HG03378 (cell line): Measurements from ENCODE around the gene CDH18.
"Not testable (repeated sequence)": the region's sequence is repeated elsewhere in the genome, so short reads cannot be mapped to it uniquely, and the experiment has no call there.

Source experiments
- ATAC-seq: cut with Tn5 transposase; IDR thresholded peaks from one replicate; pipeline ENCODE4 v1.9.1; 2021; ENCODE audit warnings: mild to moderate bottlenecking, moderate library complexity; ENCODE audit not compliant: unreplicated experiment

CDH18 gene

DNA sequence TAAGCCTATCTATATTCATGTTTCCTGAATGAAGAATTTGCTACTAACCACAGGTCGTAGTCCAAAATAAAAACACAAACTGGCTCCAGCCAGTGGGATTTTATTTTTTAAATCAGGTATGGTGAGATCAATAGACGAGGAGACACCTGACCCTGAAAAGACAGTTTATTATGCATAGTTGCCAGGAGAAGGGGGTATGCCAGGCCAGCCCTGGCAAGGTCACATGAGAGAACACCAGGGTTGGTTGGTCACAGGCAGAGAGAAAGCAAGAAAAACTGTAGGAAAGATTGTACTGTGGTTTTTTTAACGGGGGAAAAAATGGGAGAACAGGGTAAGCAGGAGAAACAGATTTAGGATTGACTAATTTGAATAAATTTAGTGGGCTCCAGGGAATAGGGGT is 125.3 kb downstream of the CDH18 start:
- ATAC-seq: no peak

- no peak for ATAC-seq
These were observed 129.0 kb downstream of the CDH18 start for GRCh38 chr5:19859020-19859419.

DNA sequence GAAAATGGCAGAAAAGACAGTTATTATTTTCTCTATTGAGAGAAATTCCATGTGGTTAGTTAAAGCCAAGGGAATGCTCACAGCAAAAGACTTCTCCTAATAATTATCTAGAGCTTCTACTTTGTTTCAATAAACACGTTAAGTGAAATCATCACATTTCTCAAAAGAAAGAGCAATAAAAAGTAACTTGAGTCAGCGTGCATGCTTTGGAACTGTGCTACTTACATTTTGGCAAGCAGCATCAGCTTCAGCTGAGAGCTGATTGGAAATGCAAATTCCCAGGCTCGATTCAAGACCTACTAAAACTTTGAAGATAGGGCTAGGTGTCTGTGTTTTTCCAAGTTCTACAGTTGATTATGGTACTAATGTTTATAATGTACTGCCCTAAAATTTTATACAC is 132.1 kb downstream of the CDH18 start:
- no peak for ATAC-seq

GRCh38 chr5:19855453-19855852 is 132.5 kb downstream of the CDH18 start:
- ATAC-seq: no peak

GRCh38 chr5:19855031-19855430 is 133.0 kb downstream of the CDH18 start:
- no peak for ATAC-seq

- no peak for ATAC-seq
These were observed 134.3 kb downstream of the CDH18 start for GRCh38 chr5:19853616-19854240.

DNA sequence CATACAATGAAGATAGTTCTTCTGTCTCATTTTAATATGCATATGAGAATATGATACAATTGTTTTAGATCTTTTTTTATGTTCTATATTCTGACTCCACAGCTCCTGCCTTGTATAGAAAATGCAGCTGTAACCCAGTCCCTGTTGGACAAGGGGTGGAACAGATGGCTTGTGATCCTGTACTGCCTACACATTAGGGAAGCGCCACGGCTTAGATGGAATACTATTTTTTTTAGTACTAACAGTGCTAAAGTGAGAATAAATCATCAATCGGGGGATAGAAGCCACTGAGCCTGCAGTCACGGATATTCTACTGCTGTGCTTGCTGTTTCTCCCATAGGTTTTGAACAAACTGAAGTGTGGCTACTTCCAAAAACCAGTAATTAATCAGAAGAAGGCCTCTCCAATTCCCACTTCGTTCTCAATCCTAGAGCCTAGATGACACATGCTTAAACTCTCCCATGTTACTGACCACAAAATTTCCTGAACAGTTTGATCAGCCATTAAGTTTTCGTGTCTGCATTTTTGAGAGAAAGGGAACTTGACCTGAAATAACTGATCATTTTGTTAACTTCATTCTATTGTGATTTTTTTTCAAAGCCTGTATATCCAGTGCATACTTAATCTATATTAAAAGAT is 150.3 kb downstream of the CDH18 start:
- ATAC-seq: no peak

DNA sequence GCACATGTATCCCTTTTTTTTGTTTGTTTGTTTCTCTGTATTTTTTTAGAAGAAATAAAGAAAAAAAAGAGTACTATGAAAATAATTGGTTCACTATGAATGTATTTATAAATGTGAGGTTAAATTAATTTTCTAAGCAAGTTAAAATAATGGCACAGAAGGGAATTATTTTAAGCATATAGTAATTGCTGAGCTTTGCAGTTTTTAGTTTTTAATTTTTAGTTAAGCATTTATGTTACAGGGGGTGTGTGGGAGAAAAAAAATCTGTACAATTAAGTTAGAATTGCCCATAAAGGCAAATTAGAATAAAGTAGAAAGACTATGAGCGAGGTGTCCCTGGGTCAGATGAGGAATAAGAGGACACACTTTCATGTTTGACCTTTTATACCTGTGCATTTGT is 152.6 kb downstream of the CDH18 start:
- no peak for ATAC-seq

DNA sequence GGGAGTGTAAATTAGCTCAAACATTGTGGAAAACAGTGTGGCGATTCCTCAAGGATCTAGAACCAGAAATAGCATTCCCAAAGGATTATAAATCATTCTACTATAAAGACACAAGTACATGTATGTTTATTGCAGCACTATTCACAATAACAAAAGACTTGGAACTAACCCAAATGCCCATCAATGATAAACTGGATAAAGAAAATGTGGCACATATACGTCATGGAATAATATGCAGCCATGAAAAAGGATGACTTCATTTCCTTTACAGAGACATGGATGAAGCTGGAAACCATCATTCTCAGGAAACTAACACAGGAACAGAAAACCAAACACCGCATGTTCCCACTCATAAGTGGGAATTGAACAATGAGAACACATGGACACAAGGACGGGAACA is 175.3 kb downstream of the CDH18 start:
- not testable (repeated sequence) for ATAC-seq

DNA sequence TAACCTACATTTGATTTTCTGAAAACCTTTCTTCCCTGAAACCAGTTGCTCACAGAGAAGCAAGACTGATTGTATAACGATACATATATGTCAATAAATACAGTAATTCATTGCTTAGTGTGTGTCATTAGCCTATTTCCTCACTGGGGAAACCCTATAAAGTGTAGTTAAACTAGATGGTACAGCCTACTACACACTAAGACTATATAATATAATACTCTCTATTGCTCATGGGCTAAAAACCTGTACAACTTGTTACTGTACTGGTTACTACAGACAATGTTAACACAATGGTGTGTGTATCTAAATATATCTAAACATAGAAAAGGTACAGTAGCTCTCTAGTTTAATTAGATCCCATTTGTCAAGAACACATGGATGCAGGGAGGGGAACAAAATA is 181.2 kb downstream of the CDH18 start:
- no peak for ATAC-seq

DNA sequence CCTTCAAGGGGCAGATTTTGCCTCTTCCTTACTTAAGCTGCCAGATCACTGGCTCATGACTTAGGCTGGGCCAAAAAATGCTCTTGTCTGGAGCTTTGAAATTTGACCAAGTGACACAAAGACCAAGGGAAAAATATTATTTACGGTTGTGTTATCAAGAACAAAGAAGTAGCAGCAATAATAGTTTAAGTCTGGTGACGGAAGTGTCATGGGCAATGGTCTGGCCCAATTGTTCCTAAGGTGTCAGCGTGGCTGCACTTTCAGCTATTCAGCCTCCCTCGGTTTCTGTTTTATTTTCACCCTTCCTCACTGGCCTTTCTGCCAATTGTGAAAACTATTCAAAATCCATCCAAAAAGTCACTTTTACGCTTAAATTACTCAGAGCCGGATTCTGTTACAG is 185.3 kb downstream of the CDH18 start:
- ATAC-seq: no peak

- no peak for ATAC-seq
These were observed 192.8 kb downstream of the CDH18 start for GRCh38 chr5:19795218-19795617.

- no peak for ATAC-seq
These were observed 197.1 kb downstream of the CDH18 start for GRCh38 chr5:19790829-19791466.

- ATAC-seq: no peak
These were observed 205.4 kb downstream of the CDH18 start for GRCh38 chr5:19782566-19782965.

- no peak for ATAC-seq
These were observed 210.6 kb downstream of the CDH18 start for GRCh38 chr5:19777363-19777762.

- not testable (repeated sequence) for ATAC-seq
These were observed 211.1 kb downstream of the CDH18 start for GRCh38 chr5:19776886-19777285.

- no peak for ATAC-seq
These were observed 216.7 kb downstream of the CDH18 start for GRCh38 chr5:19771174-19771835.

DNA sequence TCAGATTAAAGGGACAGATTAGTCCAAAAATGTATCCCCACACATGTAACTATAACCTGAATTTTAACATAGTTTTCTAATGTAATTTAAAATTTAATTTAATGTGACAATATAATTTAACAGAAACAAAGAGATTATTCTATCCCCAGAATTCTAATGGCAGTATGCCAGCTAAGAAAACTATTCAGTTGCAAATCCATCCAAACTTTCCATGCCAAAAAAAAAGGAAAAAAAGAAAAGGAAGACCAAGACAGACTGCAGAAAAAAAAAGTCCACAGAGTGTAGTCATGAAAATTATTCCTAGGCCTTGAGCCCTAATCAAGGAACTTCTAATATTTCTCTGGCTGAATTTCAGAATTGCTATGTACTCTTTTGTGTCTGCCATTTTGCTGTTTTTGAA is 217.6 kb downstream of the CDH18 start:
- ATAC-seq: no peak

GRCh38 chr5:19767987-19768386 is 220.0 kb downstream of the CDH18 start:
- no peak for ATAC-seq

- no peak for ATAC-seq
These were observed 234.4 kb downstream of the CDH18 start for GRCh38 chr5:19753579-19753978.

DNA sequence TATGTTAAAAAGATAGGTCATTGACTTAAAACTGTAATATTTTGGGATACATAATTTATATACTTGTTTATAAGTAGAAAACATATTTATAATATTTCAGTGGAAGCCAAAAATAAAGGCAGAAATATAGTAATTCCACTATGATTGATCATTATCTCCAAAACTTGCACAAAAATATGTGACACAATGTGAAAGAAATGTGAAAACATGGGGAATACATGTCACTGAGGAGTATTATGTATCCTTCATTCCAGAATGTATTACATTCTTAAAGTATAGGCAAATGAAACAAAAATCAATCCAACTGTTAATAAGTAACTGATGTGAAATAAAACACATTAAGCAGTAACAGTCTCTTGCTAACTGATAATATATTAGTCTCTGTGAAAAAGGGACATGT is 236.7 kb downstream of the CDH18 start:
- ATAC-seq: no peak

DNA sequence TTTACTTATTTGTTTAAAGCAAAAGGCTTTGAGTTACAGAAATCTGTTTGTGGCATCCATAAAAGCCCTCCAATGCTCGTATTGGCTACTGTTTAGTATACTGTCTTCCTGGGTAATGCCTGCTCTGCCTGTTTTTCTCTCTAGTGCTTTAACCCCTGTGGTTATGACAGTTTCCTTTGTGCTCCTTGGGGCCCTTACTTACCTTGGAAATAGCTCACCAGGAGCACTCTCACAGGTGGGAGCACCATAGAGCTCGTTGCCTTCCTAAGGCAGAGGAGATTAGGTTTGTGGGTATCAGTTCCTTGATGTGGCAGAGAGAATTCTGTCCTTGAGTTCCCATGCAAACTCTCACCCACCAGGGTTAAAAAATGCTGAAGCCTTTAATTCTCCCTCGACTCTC is 242.8 kb downstream of the CDH18 start:
- no peak for ATAC-seq
